Endothelial cell of umbilical vein (primary cell): ENCODE data around the gene ADAM19. TPM values are rescaled to one million over a fixed set of nuclear protein-coding genes. Genes with fewer than 3 reads are reported as not detected.

Experiments used
- BruUV-seq: library from RNA; stranded (reverse); fragments of 400-500 nt; replicated peaks from 2 replicates; lab custom pipeline; 2021; lab: Mats Ljungman, UMichigan
- CTCF ChIA-PET: fragments of 300-600, 350-600 bp; sonication (Branson Sonifier 250); formaldehyde crosslinking; loops from one replicate; lab custom pipeline; 2021; ENCODE audit warnings: antibody characterized with exemption, inconsistent platforms; lab: Charles Lee
- POLR2A ChIA-PET: fragments of 300-600, 350-600 bp; sonication (Branson Sonifier 250); formaldehyde crosslinking; loops from one replicate; lab custom pipeline; 2021; ENCODE audit warnings: antibody characterized with exemption, inconsistent platforms; lab: Charles Lee
- DNase-seq: peaks from one replicate; pipeline ENCODE4 v3.0.0-alpha.2; 2011; ENCODE audit warnings: low read depth, low spot score
- FAIRE-seq: peaks from 2 replicates; lab custom pipeline; 2011; peaks lifted over from hg19 to GRCh38; lab: Jason Lieb, UNC
- H2AFZ ChIP-seq: 2 replicates; pipeline ENCODE4 v1.6.0; 2012; ENCODE audit warnings: low read depth, low read length, control low read depth, inconsistent platforms
- H3K27ac ChIP-seq: 2 replicates; pipeline ENCODE4 v1.5.1; 2011; ENCODE audit warnings: low read depth, mild to moderate bottlenecking, control low read depth, low read length, moderate library complexity; ENCODE audit not compliant: insufficient read depth
- H3K27me3 ChIP-seq, 2 experiments: 2 replicates each; pipeline versions ENCODE4 v1.6.0 to v1.6.1; 2011; ENCODE audit warnings: low read length in 2 of 2, mixed read lengths in 1 of 2; ENCODE audit not compliant: control insufficient read depth in 2 of 2, insufficient read depth in 2 of 2
- H3K36me3 ChIP-seq, 2 experiments: 2 replicates in 1 of 2; 3 replicates in 1 of 2; pipeline ENCODE4 v1.5.1; 2011; ENCODE audit warnings: low read length in 2 of 2, mild to moderate bottlenecking in 1 of 2, moderate library complexity in 1 of 2; ENCODE audit not compliant: control insufficient read depth in 2 of 2, insufficient read depth in 2 of 2; ENCODE audit errors: extremely low read depth in 1 of 2
- H3K4me1 ChIP-seq: 3 replicates; pipeline ENCODE4 v1.5.1; 2011; ENCODE audit warnings: mild to moderate bottlenecking, low read length; ENCODE audit not compliant: control insufficient read depth, insufficient read depth; ENCODE audit errors: extremely low read depth
- H3K4me2 ChIP-seq: 2 replicates; pipeline ENCODE4 v1.6.1; 2011; ENCODE audit warnings: low read length, control low read depth, mixed read lengths; ENCODE audit not compliant: insufficient read depth
- H3K4me3 ChIP-seq, 3 experiments: fragments of 200-600 bp in 1 of 3; sonication (generic), shearing (Covaris generic) in 1 of 3; replicated peaks in 1 of 3; 2 replicates each; pipeline ENCODE4 v1.5.1; 2011 to 2016; ENCODE audit warnings: control low read depth in 3 of 3, low read length in 3 of 3, mild to moderate bottlenecking in 2 of 3, inconsistent platforms in 1 of 3, low read depth in 1 of 3, moderate library complexity in 1 of 3; ENCODE audit not compliant: insufficient read depth in 1 of 3
- H3K79me2 ChIP-seq: 2 replicates; pipeline ENCODE4 v1.6.0; 2012; ENCODE audit warnings: low read length, inconsistent platforms; ENCODE audit not compliant: control insufficient read depth, insufficient read depth
- H3K9ac ChIP-seq: replicated peaks from 2 replicates; pipeline ENCODE3; 2011; ENCODE audit warnings: low read length, control low read depth; ENCODE audit not compliant: insufficient read depth; ENCODE audit errors: extremely low read depth
- H3K9me1 ChIP-seq: replicated peaks from 3 replicates; pipeline ENCODE4 v1.6.0; 2011; ENCODE audit warnings: mild to moderate bottlenecking, low read length; ENCODE audit not compliant: control insufficient read depth, insufficient read depth; ENCODE audit errors: extremely low read depth
- H3K9me3 ChIP-seq: replicated peaks from 2 replicates; pipeline ENCODE4 v1.5.1; 2012; ENCODE audit warnings: low read length, inconsistent platforms; ENCODE audit not compliant: control insufficient read depth, insufficient read depth
- H4K20me1 ChIP-seq: replicated peaks from 2 replicates; pipeline ENCODE3; 2011; ENCODE audit warnings: mild to moderate bottlenecking, low read length; ENCODE audit not compliant: control insufficient read depth, insufficient read depth; ENCODE audit errors: extremely low read depth
- EZH2 ChIP-seq: IDR thresholded peaks from 2 replicates; pipeline ENCODE4 v1.6.1; 2012; ENCODE audit warnings: borderline replicate concordance, low read depth, mild to moderate bottlenecking, moderate library complexity, low read length, inconsistent platforms; ENCODE audit not compliant: severe bottlenecking
- FOS ChIP-seq: IDR thresholded peaks from 2 replicates; pipeline ENCODE4 v1.6.1; 2011; ENCODE audit warnings: mild to moderate bottlenecking, low read length, moderate library complexity, borderline replicate concordance; ENCODE audit not compliant: insufficient read depth
- GATA2 ChIP-seq: IDR thresholded peaks from 2 replicates; pipeline ENCODE4 v1.7.0; 2011; ENCODE audit warnings: low read depth, mild to moderate bottlenecking, moderate library complexity, mixed read lengths, low read length; ENCODE audit not compliant: insufficient read length, insufficient read depth
- JUN ChIP-seq: IDR thresholded peaks from 2 replicates; pipeline ENCODE4 v1.6.1; 2011; ENCODE audit warnings: borderline replicate concordance, low read depth; ENCODE audit not compliant: insufficient read length, insufficient read depth
- MYC ChIP-seq: IDR thresholded peaks from one replicate; pipeline ENCODE4 v1.6.1; 2011; ENCODE audit warnings: mild to moderate bottlenecking, low read depth, low read length
- POLR2A ChIP-seq: IDR thresholded peaks from 2 replicates; pipeline ENCODE4 v1.6.1; 2012; ENCODE audit warnings: low read depth, mild to moderate bottlenecking, control low read depth, low read length
- POLR2AphosphoS5 ChIP-seq: IDR thresholded peaks from 2 replicates; pipeline ENCODE4 v1.6.1; 2012; ENCODE audit warnings: low read depth, mild to moderate bottlenecking, control low read depth, low read length, moderate library complexity; ENCODE audit not compliant: insufficient read depth
- dilution Hi-C: fragments of 300-500 bp; cut with MboI; formaldehyde crosslinking; loops from one replicate; pipeline ENCODE4 v1.15.0; 2019; ENCODE audit warnings: low sequenced_read_pairs; ENCODE audit not compliant: extremely low pct_ligation_motif_present
- intact Hi-C: fragments of 100-400 bp; cut with micrococcal nuclease; formaldehyde crosslinking; loops from one replicate; pipeline ENCODE4 v1.10.0; 2022
- polyA plus RNA-seq, 4 experiments: library from polyadenylated mRNA; depleted of rRNA in 3 of 4; stranded (reverse) in 3 of 4; unstranded in 1 of 4; fragments of >200 nt; gene quantifications; 2 replicates each; pipeline versions ENCODE4 v1.2.1 to v1.2.3, GENCODE V29; 2011 to 2012; ENCODE audit warnings: missing spikeins in 1 of 4
- total RNA-seq: library from RNA; stranded (reverse); gene quantifications from 2 replicates; pipeline ENCODE4 v1.2.3, GENCODE V29; 2021
- TF ChIP-seq, protein P1 (sequence below), 2 donors: IDR thresholded peaks; 1 replicate in 1 of 2; 2 replicates in 1 of 2; pipeline ENCODE4 v1.5.1; 2011; ENCODE audit warnings: low read length in 2 of 2, mild to moderate bottlenecking in 2 of 2, moderate library complexity in 2 of 2, control low read depth in 1 of 2, inconsistent platforms in 1 of 2, low read depth in 1 of 2; ENCODE audit not compliant: insufficient read depth in 1 of 2; ENCODE audit errors: extremely low read depth in 1 of 2
- TF ChIP-seq, protein P2 (sequence below): IDR thresholded peaks from 2 replicates; pipeline ENCODE4 v1.6.1; 2011; ENCODE audit not compliant: insufficient read depth, insufficient read length

ADAM19 gene
- total and polyA plus RNA-seq, 2 donors (not counting 3 experiments of a cell fraction or from before 2014, with no cell fraction given), result 10.0 to 22.6 TPM

DNA sequence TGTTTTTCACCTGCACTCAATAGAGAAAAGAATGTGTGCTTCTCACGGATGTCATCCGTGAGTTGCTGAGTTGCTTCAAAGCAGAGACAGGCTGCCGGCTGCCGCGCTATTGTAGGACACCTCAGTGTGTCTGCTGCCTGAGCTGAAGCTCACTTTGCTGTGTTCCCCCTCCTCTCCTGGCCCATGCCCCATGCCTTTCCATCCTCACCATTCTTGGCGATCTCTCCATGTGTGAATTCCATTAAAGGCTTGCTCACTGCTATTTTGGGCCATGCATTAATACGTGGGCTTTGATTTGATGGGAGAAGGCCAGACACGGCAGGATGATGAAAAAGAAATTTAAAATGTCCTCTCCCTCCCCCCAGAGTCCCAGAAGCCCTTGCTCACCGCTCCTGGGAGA, 14.5 kb downstream of the ADAM19 start:
- Histone ChIP-seq H3K4me1 (peaks cover 21% of the 10 kb centered on the region), H4K20me1 (no peaks in the 10 kb centered on the region), H3K27ac (no peak overlapping the region), H2AFZ (no peak overlapping the region), H3K4me3 (no peak overlapping the region), H3K4me2 (no peak overlapping the region), H3K79me2 (no peaks in the 10 kb centered on the region), H3K9me1 (no peaks in the 10 kb centered on the region), H3K9ac (no peak overlapping the region), H3K27me3 (peaks cover 0 to 1% of the 10 kb centered on the region in 2 experiments), H3K9me3 (no peaks in the 10 kb centered on the region), H3K36me3 (no peaks in the 10 kb centered on the region)
- DNase-seq (no peak), FAIRE-seq (no peak)
- BruUV-seq, result no TSS peak
- CTCF ChIA-PET, result no interaction called here
- intact Hi-C loops, result loop anchor here (5.0 kb wide), 1 partner anchor 34 kb away; no protein-coding TSS in a partner anchor
- POLR2A ChIA-PET, result no interaction called here
- dilution Hi-C loops, result no loop called here
- no peak for TF ChIP-seq POLR2AphosphoS5
- TF ChIP-seq GATA2, result no peak
- TF ChIP-seq JUN, result no peak
- TF ChIP-seq EZH2, result no peak
- TF ChIP-seq, protein P1, sequence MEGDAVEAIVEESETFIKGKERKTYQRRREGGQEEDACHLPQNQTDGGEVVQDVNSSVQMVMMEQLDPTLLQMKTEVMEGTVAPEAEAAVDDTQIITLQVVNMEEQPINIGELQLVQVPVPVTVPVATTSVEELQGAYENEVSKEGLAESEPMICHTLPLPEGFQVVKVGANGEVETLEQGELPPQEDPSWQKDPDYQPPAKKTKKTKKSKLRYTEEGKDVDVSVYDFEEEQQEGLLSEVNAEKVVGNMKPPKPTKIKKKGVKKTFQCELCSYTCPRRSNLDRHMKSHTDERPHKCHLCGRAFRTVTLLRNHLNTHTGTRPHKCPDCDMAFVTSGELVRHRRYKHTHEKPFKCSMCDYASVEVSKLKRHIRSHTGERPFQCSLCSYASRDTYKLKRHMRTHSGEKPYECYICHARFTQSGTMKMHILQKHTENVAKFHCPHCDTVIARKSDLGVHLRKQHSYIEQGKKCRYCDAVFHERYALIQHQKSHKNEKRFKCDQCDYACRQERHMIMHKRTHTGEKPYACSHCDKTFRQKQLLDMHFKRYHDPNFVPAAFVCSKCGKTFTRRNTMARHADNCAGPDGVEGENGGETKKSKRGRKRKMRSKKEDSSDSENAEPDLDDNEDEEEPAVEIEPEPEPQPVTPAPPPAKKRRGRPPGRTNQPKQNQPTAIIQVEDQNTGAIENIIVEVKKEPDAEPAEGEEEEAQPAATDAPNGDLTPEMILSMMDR (IDR thresholded peaks at IDR 0.05; ENCODE audit: extremely low read depth in 1 of 2, insufficient read depth in 1 of 2, low read depth in 1 of 2, low read length in 2 of 2), result no peak
- no peak for TF ChIP-seq POLR2A
- no peak for TF ChIP-seq MYC
- TF ChIP-seq, protein P2, sequence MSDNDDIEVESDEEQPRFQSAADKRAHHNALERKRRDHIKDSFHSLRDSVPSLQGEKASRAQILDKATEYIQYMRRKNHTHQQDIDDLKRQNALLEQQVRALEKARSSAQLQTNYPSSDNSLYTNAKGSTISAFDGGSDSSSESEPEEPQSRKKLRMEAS, result no peak
- no peak for TF ChIP-seq FOS
